Pulmonary artery endothelial cell (primary cell): Measurements from ENCODE around the gene PEX19. TPM values are rescaled to one million over a fixed set of nuclear protein-coding genes. Genes with fewer than 3 reads are reported as not detected.
"Not testable (repeated sequence)": the region's sequence is repeated elsewhere in the genome, so short reads cannot be mapped to it uniquely, and the experiment has no call there.

ENCODE experiments used
- DNase-seq: peaks from one replicate; pipeline ENCODE4 v3.0.0-alpha.2; 2011; ENCODE audit warnings: low read depth, low spot score
- total RNA-seq: library from RNA; depleted of rRNA; stranded (reverse); fragments of >200 nt; gene quantifications from 2 replicates; pipeline ENCODE4 v1.2.3, GENCODE V29; 2014

Gene PEX19, protein sequence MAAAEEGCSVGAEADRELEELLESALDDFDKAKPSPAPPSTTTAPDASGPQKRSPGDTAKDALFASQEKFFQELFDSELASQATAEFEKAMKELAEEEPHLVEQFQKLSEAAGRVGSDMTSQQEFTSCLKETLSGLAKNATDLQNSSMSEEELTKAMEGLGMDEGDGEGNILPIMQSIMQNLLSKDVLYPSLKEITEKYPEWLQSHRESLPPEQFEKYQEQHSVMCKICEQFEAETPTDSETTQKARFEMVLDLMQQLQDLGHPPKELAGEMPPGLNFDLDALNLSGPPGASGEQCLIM
- total RNA-seq = 27.1 and 28.9 TPM in 2 replicates

DNA sequence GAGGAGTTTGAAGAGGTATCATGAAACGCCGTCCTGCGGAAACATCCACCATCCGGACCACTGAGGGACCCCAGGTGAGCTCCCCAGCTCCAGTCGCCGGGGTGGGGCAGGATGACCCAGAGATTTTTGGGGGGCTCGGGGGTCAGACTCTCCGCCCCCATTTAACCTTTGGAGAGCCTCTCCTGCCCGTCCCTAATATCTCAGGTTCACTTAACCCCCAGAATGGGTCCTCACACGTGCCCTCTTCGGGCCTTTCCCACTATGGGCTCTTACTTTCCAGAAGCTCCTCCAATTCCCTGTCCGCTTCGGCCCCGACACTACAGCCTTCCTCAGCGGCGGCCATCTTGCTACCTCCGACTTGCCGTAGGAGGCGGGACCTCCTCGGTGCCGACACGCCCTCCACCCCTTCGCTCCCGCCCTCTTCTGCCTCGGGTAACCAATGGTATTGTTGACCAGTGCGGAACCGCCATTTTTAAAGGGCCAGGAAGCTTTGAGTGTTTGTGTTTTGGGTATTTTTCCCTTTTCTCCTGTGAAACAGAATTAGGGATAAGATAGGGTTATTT, at the start of gene PEX19:
PEX19 (minus strand) TSS at position 352 of the 563 bp plus-strand sequence; CDS start at position 343, 9 bp downstream.
- peak; percentile 77 for DNase-seq

DNA sequence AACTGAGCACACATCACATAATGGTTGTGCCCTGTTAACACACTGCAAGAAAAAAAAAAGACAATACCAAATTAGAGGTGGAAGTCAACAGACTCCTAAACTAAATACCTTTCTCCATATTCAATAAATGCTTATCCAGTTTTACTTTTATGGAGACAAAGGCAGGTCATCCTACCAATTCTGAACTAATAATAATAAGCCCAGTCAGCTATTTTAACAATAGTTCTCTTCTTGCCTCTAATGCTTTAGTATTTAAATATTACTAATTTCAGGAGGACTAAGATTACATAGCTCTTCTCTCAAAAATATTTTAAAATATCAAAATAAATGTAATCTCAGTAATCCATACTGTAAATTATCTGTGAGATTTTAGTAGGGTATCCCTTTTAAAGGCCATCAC, 47.6 kb upstream of the PEX19 start:
- DNase-seq = no peak

DNA sequence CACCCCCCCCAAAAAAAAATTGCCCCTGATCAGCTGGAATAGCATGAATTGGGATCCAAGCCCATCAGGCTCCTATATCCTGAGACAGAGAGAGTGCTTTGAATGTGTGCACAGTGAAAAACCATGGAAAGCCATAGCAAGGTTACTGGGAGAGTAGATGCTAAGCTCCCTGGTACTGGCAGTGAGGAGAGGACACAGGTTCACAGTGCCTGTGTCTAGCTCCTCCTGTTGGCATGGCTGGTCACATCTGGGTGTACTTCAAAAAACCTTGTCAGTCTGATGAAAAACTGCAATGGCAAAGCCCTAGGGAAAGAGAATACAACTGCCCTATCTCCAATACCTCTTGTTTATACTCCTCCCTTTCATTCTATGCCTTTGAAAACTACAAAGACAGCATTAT, 45.2 kb upstream of the PEX19 start:
- DNase-seq = no peak

DNA sequence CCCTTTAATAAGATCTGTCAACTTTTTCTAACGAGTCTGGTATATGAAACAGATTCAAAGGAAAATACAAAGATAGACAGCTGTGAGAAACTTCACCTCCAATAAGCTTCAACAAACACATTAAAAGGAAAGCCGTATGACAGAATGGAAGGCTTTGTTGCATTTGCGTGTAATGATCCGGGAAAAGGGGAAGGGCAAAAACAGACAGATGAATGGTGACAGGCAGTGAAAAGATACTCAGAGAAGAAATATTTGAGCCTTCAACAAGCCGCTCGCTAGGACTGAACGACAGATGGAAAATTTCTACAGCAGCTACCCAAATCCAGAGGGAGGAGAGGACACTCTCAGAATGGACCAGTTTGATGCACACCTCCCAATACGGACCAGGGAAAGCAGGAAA, 43.3 kb upstream of the PEX19 start:
- no peak for DNase-seq

DNA sequence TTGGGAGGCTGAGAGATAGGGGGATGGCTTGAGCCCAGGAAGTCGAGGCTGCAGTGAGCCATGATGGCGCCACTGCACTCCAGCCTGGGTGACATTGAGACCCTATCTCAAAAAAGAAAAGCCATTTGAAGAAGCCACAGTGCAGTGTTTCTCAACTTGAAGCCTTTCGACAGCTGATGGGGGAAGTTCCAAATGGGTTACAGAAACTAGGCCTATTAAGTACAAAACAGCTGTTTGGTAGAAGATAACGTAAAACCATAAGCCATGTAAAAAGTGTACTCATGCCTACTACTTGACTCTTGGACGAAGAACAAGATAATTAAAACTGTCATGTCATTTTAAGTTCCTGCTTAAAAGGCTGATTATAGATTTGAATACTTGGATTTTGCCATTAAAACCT, 41.5 kb upstream of the PEX19 start:
- no peak for DNase-seq

DNA sequence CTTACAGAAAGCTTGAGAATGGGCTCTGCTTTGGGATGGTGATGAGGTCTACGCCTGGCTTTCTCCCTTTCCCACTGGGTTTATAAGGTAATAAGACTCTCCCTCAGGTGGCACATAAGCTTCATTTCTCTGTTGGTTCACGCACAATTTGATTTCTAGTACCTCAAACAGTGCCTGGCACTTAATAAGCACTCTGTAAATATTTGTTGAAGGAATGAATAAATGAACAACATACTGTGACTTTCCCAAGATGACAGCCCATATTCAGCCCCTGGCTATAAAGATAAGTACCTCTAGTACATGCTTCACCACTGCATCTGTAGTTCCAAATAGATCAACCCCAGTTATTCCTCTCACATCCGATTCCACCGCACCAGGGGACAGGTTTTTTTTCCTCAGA, 40.3 kb upstream of the PEX19 start:
- DNase-seq = no peak

DNA sequence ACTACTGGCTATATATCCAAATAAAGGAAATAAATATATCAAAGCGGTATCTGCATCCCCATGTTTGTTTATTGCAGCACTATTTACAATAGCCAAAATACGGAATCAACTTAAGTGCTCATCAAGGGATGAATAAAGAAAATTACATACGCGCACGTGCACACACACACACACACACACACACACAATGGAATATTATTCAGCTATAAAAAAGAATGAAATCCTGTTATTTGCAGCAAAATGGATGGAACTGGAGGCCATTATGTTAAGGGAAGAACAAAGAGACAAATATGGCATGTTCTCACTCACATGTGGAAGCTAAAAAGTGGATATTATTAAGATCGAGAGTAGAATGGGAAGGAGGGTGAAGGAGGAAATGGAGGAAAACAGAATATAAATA, 37.9 kb upstream of the PEX19 start:
- no peak for DNase-seq

DNA sequence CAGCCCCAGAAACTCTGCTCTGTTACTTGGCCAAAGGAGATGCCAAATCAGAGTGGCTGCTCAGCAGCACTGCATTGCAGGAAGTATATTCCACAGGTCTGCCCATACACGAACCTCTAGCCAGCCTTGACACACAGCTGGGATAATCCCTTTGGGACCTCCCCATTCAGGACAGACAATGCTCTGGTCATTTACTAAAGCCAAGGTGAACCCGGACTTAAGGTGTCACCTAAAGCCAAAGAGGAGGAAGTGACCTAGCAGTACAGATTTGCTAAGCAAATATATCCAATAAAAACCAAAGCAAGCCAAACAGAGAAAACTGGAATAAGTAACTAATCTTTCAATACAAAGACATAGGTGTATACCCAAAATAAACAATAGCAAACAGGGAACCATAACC, 30.4 kb upstream of the PEX19 start:
- no peak for DNase-seq

DNA sequence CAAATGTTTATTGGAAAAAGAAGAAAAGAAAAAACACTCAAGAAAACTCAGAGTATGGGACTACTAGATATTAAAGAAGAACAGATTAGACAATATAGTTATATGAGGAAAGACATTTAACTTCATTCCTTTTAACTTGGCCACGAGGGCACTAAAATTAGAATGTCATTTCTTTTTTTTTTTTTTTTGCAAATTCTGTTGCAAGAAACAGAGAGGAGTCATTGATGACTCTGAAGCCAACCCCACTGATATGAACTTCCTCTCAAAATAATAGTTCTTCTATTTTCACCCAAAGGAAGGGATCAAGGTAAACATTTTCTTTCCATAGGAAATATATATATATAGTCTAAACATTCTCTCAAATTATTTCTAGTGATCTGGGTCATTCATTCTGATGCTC, 24.6 kb upstream of the PEX19 start:
- DNase-seq = no peak

DNA sequence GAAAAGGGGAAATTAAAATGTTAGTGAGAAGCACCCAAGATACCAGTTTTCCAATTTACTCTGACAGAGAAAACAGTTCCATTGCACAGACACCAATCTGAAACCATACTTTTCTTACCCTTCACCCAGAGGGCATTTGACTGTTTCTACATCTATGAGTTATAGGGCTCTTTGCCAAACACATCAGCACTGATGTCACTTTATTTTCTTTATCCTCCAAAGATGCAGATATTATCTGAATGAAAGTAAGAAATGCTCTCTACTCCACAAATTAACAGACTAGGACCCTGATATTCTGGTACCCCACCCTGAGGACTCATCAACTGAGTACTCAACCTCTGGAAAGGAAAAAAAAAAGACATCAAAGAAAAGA, 24.2 kb upstream of the PEX19 start:
- no peak for DNase-seq

DNA sequence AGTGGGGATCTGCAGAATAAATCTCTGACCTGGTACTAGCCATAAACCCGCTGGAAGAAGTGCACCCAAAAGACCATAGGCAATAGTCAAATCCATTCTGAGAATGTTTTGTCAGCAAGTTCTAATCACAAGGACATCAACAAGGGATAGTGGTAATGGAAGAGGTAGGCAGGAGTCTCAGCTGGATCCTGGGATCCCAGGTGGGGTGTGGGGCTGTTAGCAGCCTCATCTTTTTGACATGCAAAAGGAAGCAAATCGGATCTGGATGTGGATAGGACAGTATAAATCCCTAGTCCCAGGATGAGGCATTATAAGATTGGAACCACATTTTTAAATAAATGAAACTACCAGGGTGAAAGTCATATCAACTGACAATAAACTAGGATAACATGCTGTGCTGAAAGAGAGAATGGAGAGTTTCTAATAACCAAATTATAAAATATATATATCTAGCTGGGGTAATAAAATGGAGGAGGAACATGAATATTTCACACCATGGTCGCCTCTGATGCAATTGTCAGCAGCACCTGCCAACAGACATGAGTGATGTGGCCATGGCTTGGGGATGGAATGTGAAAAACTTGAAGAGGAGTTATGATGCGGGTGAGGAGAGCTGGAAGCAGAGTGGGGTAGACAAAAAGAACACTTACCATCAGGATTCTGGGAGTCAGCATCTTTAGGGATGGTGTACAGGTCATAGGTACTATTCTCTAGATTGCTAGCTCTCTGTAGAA, 23.7 kb upstream of the PEX19 start:
- no peak for DNase-seq

DNA sequence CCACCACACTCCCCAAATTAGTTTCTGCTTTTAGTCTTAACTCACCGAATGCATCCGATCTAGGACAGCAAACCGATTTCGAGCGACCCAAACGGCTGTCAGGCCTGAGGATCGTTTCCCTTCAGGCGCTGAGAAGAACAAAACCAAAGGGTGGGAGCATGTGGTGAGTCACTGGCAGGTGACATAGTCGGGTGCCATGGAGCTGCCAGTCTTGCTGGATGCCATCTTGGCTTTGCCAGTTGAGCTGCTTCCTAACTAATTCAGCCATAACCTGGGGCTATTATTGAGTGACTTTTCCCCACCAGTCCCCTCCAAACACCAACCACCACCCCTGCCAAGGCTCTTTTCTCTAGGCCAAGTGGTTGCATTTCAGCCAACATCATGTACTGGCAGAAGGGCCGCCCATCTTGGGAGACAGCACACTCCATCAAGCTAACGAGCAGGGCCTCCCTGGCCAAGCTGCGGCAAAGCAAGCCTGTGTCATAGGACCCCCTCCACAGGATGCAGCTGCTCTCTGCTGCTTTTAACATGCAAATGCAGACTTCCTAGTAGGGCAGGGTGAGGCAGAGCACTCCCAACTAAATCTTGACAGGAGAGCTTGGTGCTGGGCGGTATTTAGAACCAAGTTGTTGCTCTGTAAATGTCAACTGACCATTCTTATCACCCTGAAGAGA, 22.3 kb upstream of the PEX19 start:
- no peak for DNase-seq

DNA sequence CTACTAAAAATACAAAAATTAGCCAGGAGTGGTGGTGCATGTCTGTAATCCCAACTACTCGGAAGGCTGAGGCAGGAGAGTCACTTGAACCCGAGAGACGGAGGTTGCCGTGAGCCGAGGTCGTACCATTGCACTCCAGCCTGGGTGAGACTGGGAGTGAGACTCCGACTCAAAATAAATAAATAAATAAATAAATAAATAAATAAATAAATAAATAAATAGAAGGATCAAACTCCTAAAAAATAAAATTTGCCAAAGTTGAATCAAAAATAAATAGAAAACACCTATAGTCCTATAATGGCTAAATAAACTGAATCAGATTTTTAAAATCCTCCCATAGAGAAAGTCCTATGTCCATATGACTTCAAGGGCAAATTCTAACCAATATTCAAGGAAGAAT, 15.2 kb upstream of the PEX19 start:
- DNase-seq = no peak

DNA sequence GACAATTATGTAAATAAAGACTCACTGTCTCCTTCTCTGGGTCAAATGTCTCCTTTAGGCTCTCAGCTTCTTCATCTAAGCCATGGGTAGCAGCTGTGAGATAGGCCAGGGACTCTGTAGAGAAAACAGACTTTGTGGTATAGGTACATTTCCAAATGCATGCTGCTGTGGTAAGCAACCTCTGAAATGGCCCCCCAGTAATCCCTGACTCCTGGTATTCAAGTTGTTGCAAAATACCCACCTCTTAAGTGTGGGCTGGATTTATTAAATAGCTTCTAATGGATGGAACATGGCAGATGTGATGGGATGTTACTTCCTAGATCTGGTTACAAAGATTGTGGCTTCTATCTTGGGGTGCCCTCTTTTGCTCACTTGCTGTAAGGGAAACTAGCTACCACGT, 11.1 kb upstream of the PEX19 start:
- no peak for DNase-seq

DNA sequence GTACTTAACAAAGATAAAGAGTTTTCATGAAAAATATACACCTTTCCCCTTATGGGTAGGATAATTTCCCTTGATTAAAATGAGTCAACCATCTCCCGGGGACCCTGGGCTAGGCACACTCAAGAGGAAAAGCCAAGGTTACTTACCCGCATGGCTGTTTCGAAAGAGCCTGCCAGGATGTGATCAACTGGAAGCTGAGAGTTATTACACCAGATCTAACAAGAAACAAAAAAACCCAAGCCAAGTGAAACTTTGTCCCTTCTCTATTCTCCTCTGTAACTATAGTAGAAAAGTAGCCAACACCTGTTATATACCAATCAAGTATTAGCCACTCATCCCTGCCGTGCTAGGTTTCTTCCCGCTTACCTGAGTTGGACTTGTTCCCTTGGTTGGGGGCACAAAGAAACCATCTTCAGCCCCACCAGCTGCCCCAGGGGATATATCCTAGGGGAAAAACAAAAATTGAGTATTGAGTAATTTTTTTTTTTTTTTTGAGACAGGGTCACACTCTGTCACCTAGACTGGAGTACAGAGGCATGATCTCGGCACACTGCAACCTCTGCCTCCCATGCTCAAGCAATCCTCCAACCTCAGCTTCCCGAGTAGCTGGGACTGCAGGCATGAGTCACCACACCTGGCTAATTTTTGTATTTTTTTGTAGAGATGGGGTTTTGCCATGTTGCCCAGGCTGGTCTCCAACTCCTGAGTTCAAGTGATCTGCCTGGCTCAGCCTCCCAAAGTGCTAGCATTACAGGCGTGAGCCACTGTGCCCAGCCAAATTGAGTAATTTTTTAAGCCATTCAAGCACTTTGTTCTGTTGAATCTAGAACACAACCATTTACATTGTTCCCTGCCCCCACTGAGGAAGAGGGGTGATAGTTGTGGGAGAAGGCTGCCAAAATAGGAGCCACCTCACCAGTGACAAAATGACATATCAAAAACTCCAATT, 8.4 kb upstream of the PEX19 start:
- no peak for DNase-seq

DNA sequence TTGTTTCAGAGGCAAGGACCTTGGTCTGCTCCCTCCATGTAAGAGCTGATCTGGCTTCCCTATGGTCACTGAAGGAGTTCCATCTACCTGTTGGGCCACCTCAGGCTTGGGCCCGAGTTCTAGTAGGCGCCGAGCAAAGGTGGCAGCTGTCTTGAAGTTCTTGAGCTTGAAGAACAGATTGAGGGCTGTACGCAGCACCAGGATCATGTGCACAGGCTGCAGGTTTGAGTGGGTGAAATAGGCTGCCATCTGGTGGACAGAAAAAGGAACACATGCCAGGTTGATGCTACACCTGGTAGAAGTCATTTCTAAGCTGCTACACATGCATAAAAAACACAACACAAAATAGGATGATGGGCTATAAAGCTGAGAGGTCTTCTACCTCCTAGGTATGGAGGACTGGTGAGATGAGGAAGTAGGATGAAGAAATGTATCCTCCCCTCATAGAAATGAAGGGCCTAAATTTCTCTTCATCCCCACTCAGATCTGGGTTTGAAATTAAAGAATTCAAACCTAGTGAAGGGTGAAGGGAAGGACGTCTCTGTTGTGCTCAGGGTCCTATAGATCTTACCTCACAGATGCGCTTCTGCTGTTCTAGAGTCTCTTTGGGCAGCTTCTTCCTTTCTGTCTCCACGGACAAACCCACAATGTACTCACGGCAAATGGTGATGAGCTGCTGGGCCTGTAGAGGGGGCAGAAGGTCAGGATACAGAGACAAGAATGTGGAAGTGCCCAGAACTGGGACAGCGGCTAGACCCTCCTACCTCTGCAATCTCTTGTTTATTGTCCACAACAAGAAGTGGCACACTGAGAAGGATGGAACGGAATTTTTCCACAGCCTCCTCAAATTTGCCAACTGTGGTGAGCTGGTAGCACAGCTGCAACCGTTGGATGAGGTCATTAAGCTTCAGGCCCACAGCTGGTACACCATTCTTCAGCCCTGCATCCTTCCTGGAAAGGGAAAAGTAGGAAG, 6.6 kb upstream of the PEX19 start:
- DNase-seq = peak; percentile 33

DNA sequence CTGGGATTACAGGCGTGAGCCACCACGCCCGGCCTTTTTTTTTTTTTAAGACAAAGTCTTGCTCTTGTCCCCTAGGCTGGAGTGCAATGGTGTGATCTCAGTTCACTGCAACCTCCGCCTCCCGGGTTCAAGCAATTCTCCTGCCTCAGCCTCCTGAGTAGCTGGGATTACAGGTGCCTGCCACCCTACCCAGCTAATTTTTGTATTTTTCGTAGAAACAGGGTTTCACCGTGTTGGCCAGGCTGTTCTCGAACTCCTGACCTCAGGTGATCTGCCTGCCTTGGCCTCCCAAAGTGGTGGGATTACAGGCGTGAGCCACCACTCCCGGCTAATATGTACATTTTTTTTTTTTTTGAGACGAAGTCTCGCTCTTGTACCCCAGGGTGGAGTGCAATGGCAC, 2.8 kb upstream of the PEX19 start:
- not testable (repeated sequence) for DNase-seq

DNA sequence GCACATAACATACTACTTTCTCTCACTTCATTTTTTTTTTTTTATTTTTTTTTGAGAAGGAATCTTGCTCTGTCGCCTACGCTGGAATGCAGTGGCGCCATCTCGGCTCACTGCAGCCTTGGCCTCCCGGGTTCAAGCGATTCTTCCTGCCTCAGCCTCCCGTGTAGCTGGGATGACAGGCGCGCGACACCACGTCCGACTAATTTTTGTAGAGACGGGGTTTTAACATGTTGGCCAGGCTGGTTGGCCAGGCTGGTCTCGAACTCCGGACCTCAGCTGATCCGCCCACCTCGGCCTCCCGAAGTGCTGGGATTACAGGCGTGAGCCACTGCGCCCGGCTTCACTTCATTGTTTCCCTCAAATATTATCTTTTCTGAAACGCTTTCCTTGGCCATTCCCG, 573 bp upstream of the PEX19 start:
- no peak for DNase-seq

DNA sequence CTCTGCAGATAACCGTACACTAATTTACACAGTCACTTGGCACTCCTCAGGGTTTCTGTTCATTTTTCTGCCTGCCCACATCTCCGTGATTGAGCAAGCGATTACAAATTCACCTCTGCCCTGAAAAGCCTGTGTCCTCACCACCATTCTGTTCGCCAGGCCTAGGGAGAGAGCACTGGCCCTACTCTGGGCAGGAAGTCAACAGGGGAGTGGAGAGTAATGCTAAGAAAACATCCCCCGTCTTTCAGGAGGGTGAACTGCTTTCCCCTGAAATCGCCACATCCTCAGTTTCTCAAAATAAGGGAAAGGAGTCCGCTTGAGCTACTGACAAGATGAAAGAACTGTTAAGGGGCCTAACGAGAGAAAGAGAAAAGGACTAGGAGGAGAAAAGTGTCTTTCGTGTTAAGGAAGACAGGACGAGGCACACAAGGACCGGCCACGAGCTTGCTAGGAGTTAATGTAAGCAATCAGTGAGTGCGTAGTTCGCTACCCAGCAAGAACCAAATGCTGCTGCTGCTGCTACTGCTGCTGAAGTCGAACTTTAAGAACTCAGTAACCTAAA, 632 bp downstream of the PEX19 start:
- no peak for DNase-seq

DNA sequence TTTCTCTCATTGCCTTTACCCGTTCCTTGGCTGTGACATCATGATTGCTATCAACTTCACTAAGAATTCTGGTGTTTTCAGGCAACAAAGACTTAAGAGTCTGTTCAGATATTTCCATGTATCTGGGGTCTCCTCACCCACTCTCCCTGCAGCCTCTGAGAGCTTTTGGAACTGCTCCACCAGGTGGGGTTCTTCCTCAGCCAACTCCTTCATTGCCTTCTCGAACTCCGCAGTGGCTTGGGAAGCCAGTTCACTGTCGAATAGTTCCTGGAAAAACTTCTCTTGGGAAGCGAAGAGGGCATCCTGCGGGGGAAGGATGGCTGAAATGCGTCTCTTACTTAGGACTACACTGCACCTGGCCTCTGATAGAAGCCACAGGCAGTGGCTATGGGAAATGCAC, 2.1 kb downstream of the PEX19 start:
- DNase-seq = no peak
